KG1 (cell line): Measurements from ENCODE around the gene NDUFA13.

Experiments
- DNase-seq: peaks from one replicate; lab custom pipeline; 2025; lab: John Stamatoyannopoulos, UW

The NDUFA13 gene

GRCh38 chr19:19571071-19571786 is 55.2 kb downstream of the NDUFA13 start:
- DNase-seq: no peak

GRCh38 chr19:19575411-19575810 is 59.4 kb downstream of the NDUFA13 start:
- DNase-seq: no peak
